Calu3 (cell line): Measurements from ENCODE around the gene LRFN3. TPM values are rescaled to one million over a fixed set of nuclear protein-coding genes. Genes with fewer than 3 reads are reported as not detected.

Experiments
- BruUV-seq: library from RNA; stranded (reverse); fragments of 400-500 nt; replicated peaks from 2 replicates; lab custom pipeline; 2021; lab: Mats Ljungman, UMichigan
- CTCF ChIA-PET: fragments of 300-600 bp; sonication (Branson Sonifier 250); formaldehyde crosslinking; loops from one replicate; lab custom pipeline; 2022; ENCODE audit warnings: antibody characterized with exemption; lab: Charles Lee
- DNase-seq: peaks from one replicate; pipeline ENCODE4 v3.0.0; 2022
- H3K27ac Mint-ChIP-seq: one replicate; pipeline ENCODE4 v1.8.0; 2022; ENCODE audit warnings: mixed read lengths; ENCODE audit not compliant: unreplicated experiment
- H3K27me3 Mint-ChIP-seq: one replicate; pipeline ENCODE4 v1.8.0; 2022; ENCODE audit warnings: mixed read lengths; ENCODE audit not compliant: unreplicated experiment
- H3K36me3 Mint-ChIP-seq: one replicate; pipeline ENCODE4 v1.8.0; 2022; ENCODE audit warnings: mild to moderate bottlenecking, moderate library complexity, mixed read lengths; ENCODE audit not compliant: insufficient read depth, unreplicated experiment
- H3K4me1 Mint-ChIP-seq: one replicate; pipeline ENCODE4 v1.8.0; 2022; ENCODE audit warnings: mild to moderate bottlenecking, low read depth, mixed read lengths; ENCODE audit not compliant: unreplicated experiment
- H3K4me3 Mint-ChIP-seq: one replicate; pipeline ENCODE4 v1.8.0; 2022; ENCODE audit warnings: mild to moderate bottlenecking, low read depth, moderate library complexity, mixed read lengths; ENCODE audit not compliant: unreplicated experiment
- H3K9me3 Mint-ChIP-seq: one replicate; pipeline ENCODE4 v1.8.0; 2022; ENCODE audit warnings: low read depth, mixed read lengths; ENCODE audit not compliant: unreplicated experiment
- CTCF ChIP-seq: fragments of 200-600 bp; IDR thresholded peaks from one replicate; pipeline ENCODE4 v1.8.0; 2022; ENCODE audit warnings: antibody characterized with exemption; ENCODE audit not compliant: unreplicated experiment
- intact Hi-C: fragments of 100-400 bp; cut with micrococcal nuclease; formaldehyde crosslinking; loops from one replicate; pipeline ENCODE4 v1.10.0; 2022; ENCODE audit not compliant: unreplicated experiment
- total RNA-seq: library from RNA; stranded (reverse); gene quantifications from 2 replicates; pipeline ENCODE4 v1.2.3, GENCODE V29; 2022

Gene LRFN3
- total RNA-seq, 1 experiment from 2014 or later, result 18.5 TPM

- TF ChIP-seq CTCF, result no peak
- peak overlapping the region; percentile 91 for H3K4me3 Mint-ChIP-seq
- peak overlapping the region; percentile 74 for H3K27ac Mint-ChIP-seq
- H3K9me3 Mint-ChIP-seq, result no peaks in the 10 kb centered on the region
- CTCF ChIA-PET, result interaction anchor here (0.5 kb wide), 1 partner anchor 275 kb away, joined by 4 read pairs; no protein-coding TSS in a partner anchor
- peaks cover 17% of the 10 kb centered on the region for H3K27me3 Mint-ChIP-seq
- intact Hi-C loops, result no loop called here
- H3K4me1 Mint-ChIP-seq, result no peaks in the 10 kb centered on the region
- peaks cover 39% of the 10 kb centered on the region for H3K36me3 Mint-ChIP-seq
- BruUV-seq, result no TSS peak
- DNase-seq, result no peak
These were observed 38.3 kb upstream of the LRFN3 start for GRCh38 chr19:35897706-35898451.

GRCh38 chr19:35898499-35898809 lies 37.7 kb upstream of the LRFN3 start:
- intact Hi-C loops, result no loop called here
- H3K4me1 Mint-ChIP-seq, result peaks cover 5% of the 10 kb centered on the region
- no peak for TF ChIP-seq CTCF
- BruUV-seq, result no TSS peak
- no peaks in the 10 kb centered on the region for H3K9me3 Mint-ChIP-seq
- CTCF ChIA-PET, result interaction anchor here (0.5 kb wide), 1 partner anchor 274 kb away, joined by 4 read pairs; no protein-coding TSS in a partner anchor
- H3K36me3 Mint-ChIP-seq, result peaks cover 38% of the 10 kb centered on the region
- H3K27ac Mint-ChIP-seq, result peak overlapping the region; percentile 74
- DNase-seq, result no peak
- peaks cover 22% of the 10 kb centered on the region for H3K27me3 Mint-ChIP-seq
- H3K4me3 Mint-ChIP-seq, result peak overlapping the region; percentile 91

- Mint-ChIP-seq H3K4me3 (peak overlapping the region; percentile 91), H3K9me3 (no peaks in the 10 kb centered on the region), H3K27ac (peak overlapping the region; percentile 74), H3K4me1 (peaks cover 9% of the 10 kb centered on the region), H3K36me3 (peaks cover 35% of the 10 kb centered on the region), H3K27me3 (peaks cover 32% of the 10 kb centered on the region)
- intact Hi-C loops, result no loop called here
- CTCF ChIA-PET, result interaction anchor here (0.6 to 1.0 kb wide), 2 partner anchors 12 to 31 kb away, joined by 3 read pairs; no protein-coding TSS in a partner anchor
- no TSS peak for BruUV-seq
- TF ChIP-seq CTCF, result no peak
- peak; percentile 86 for DNase-seq
These were observed 36.5 kb upstream of the LRFN3 start for GRCh38 chr19:35899547-35900214.

- no TSS peak for BruUV-seq
- no peaks in the 10 kb centered on the region for H3K9me3 Mint-ChIP-seq
- H3K36me3 Mint-ChIP-seq, result peaks cover 35% of the 10 kb centered on the region
- TF ChIP-seq CTCF, result no peak
- no peak overlapping the region for H3K27ac Mint-ChIP-seq
- H3K4me3 Mint-ChIP-seq, result peak overlapping the region; percentile 91
- intact Hi-C loops, result no loop called here
- CTCF ChIA-PET, result interaction anchor here (0.6 kb wide), 1 partner anchor 31 kb away, joined by 3 read pairs; no protein-coding TSS in a partner anchor
- H3K27me3 Mint-ChIP-seq, result peaks cover 32% of the 10 kb centered on the region
- DNase-seq, result no peak
- H3K4me1 Mint-ChIP-seq, result peaks cover 9% of the 10 kb centered on the region
These were observed 35.0 kb upstream of the LRFN3 start for GRCh38 chr19:35901055-35901644.
